Cardiac fibroblast (primary cell): ENCODE results near the gene KRT10.
A peak's percentile ranks its signal among the peaks of the same experiment; 100 is the strongest.
"Not testable (repeated sequence)": the region's sequence is repeated elsewhere in the genome, so short reads cannot be mapped to it uniquely, and the experiment has no call there.

Experiments
- DNase-seq, 2 donors: peaks; one replicate each; pipeline versions ENCODE4 v3.0.0 to v3.0.0-alpha.2; 2010; ENCODE audit warnings: low read depth in 2 of 2
- H3K4me3 ChIP-seq, 2 donors: replicated peaks in 1 of 2; 1 replicate in 1 of 2; 2 replicates in 1 of 2; pipeline ENCODE4 v1.5.1; 2011; ENCODE audit warnings: low read depth in 2 of 2, low read length in 2 of 2, mild to moderate bottlenecking in 2 of 2, moderate library complexity in 1 of 2
- CTCF ChIP-seq: IDR thresholded peaks from one replicate; pipeline ENCODE4 v1.5.1; 2011; ENCODE audit warnings: low read depth, mild to moderate bottlenecking, low read length, inconsistent platforms

The KRT10 gene

GRCh38 chr17:40818343-40818732 lies 4.1 kb downstream of the KRT10 start:
- DNase-seq = no peak
- H3K4me3 ChIP-seq = peak overlapping the region; percentile 57 to 62
- no peak for TF ChIP-seq CTCF

DNA sequence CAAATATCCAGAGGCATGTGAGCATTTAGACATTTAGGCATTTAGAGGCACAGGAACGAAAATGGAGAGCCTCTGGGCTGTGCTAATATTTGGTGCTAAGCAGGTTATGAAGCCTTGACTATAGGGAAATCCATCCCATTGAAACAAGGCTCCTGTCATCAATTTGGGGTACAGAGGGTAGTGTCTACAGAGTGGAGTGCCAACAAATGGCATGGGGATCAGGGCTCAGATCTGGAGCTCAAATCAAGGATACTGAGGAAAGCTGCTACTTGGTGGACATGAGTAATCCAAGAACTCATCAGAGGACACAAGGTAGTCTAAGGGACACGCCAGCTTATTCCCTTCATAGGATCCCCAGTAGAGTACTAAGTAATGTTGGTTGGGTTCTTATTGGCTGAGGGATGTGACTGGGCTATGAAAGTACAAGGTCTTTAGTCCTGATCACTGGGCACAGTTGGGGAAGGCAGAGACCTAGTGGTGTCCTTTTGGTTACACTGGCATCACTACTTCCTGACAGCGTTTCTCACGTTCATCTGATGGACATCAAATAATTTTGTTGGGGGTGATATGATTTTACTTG lies 5.2 kb downstream of the KRT10 start:
- H3K4me3 ChIP-seq = no peak overlapping the region
- TF ChIP-seq CTCF = no peak
- no peak for DNase-seq

DNA sequence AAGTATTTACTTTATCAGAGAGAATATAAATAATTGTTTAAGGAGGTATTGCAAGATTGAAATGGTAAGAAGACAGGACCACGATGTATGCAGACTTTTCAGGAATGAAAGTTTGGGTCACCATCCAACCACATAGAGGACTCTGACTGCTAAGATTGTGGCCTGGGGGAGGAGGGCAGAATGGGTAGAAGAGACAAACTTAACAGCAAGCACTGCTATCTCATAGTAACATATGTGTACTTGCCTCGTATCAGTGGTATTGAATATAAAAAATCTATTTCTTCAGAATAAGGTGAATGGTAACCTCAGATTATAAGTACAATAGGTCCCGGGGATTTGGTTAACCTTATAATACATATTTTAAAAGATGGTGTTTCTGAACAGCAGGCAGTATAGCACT lies 5.8 kb downstream of the KRT10 start:
- no peak for DNase-seq
- TF ChIP-seq CTCF = no peak
- H3K4me3 ChIP-seq = no peak overlapping the region

GRCh38 chr17:40815381-40815780 lies 7.0 kb downstream of the KRT10 start:
- no peak for TF ChIP-seq CTCF
- DNase-seq = no peak
- H3K4me3 ChIP-seq = no peak overlapping the region

DNA sequence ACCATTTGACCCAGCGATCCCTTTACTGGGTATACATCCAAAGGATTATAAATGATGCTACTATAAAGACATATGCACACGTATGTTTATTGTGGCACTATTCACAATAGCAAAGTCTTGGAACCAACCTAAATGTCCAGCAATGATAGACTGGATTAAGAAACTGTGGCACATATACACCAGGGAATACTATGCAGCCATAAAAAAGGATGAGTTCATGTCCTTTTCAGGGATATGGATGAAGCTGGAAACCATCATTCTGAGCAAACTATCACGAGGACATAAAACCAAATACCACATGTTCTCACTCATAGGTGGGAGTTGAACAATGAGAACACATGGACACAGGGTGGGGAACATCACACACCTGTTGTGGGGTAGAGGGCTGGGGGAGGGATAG lies 7.8 kb downstream of the KRT10 start:
- DNase-seq, H3K4me3 ChIP-seq: not testable (repeated sequence)

DNA sequence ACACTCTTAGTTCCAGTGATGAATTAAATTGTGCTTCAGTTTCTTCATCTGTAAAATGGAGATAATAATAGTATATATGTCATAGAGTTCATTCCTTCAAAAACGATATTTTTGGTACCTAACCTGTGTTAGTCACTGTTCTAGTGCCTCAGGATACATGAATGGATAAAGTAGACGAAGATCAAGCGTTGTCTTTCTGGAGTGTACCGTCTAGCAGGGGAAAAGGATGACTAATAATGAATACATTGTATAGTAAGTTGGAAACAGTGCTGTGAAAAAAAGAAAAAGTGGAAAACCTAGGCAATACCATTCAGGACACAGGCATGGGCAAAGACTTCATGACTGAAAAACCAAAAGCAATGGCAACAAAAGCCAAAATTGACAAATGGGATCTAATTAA lies 8.6 kb downstream of the KRT10 start:
- peak in 1 of 2 donors; percentile 33 for DNase-seq
- H3K4me3 ChIP-seq = no peak overlapping the region
- TF ChIP-seq CTCF = no peak

DNA sequence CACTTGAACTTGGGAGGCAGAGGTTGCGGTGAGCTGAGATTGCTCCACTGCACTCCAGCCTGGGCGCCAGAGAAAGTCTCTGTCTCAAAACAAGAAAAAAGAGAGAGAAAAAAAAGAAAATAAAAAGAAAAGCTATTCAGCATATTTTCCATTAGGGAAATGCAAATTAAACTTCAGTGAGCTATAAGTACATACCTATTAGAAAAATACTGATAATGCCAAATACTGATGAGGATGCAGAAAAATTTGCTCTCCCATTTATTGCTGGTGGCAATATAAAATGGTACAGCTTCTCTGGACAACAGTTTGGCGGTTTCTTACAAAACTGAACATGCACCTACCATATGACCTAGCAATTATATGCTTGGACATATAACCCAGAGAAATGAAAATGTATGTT lies 9.8 kb downstream of the KRT10 start:
- no peak for DNase-seq
- no peak for TF ChIP-seq CTCF
- H3K4me3 ChIP-seq = no peak overlapping the region
